H1 (cell line): ENCODE measurements around the gene PTCRA.
"Not testable (repeated sequence)": the region's sequence is repeated elsewhere in the genome, so short reads cannot be mapped to it uniquely, and the experiment has no call there.

Experiments
- EGR1 ChIP-seq: IDR thresholded peaks from 2 replicates; pipeline ENCODE4 v1.6.1; 2011; ENCODE audit warnings: low read depth, low read length, borderline replicate concordance
- POLR2A ChIP-seq, 2 experiments: IDR thresholded peaks; 1 replicate in 1 of 2; 2 replicates in 1 of 2; pipeline ENCODE4 v1.6.1; 2011; ENCODE audit warnings: low read depth in 2 of 2, low read length in 2 of 2, mild to moderate bottlenecking in 2 of 2; ENCODE audit errors: control extremely low read depth in 1 of 2
- RAD21 ChIP-seq, 2 experiments: IDR thresholded peaks in 1 of 2; conservative IDR thresholded peaks in 1 of 2; 2 replicates each; pipeline ENCODE4 v1.6.1; 2011; ENCODE audit warnings: low read depth in 2 of 2, low read length in 2 of 2, improper control_type of control experiment in 1 of 2, inconsistent platforms in 1 of 2, mild to moderate bottlenecking in 1 of 2, moderate library complexity in 1 of 2
- TF ChIP-seq, protein P1 (sequence below), 3 experiments: IDR thresholded peaks; 1 replicate in 2 of 3; 2 replicates in 1 of 3; pipeline versions ENCODE4 v1.5.1 to v1.6.1; 2011; ENCODE audit warnings: low read length in 3 of 3, mild to moderate bottlenecking in 3 of 3, inconsistent platforms in 2 of 3, low read depth in 1 of 3, moderate library complexity in 1 of 3; ENCODE audit not compliant: insufficient read depth in 1 of 3; ENCODE audit errors: control extremely low read depth in 1 of 3

DNA sequence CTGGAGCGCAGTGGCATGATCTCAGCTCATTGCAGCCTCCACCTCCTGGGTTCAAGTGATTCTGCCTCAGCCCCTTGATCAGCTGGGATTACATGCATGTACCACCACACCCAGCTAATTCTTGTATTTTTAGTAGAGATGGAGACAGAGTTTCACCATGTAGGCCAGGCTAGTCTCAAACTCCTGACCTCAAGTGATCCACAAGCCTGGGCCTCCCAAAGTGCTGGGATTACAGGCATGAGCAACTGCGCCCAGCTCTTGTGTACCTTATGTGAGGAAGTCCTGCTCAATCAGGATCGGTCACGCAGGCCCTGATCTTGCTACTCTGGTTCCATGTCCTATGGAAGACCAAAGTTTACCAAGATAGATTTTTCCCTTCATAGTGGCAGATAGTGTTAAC lies 27.7 kb upstream of the PTCRA start:
- TF ChIP-seq, protein P1, sequence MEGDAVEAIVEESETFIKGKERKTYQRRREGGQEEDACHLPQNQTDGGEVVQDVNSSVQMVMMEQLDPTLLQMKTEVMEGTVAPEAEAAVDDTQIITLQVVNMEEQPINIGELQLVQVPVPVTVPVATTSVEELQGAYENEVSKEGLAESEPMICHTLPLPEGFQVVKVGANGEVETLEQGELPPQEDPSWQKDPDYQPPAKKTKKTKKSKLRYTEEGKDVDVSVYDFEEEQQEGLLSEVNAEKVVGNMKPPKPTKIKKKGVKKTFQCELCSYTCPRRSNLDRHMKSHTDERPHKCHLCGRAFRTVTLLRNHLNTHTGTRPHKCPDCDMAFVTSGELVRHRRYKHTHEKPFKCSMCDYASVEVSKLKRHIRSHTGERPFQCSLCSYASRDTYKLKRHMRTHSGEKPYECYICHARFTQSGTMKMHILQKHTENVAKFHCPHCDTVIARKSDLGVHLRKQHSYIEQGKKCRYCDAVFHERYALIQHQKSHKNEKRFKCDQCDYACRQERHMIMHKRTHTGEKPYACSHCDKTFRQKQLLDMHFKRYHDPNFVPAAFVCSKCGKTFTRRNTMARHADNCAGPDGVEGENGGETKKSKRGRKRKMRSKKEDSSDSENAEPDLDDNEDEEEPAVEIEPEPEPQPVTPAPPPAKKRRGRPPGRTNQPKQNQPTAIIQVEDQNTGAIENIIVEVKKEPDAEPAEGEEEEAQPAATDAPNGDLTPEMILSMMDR (IDR thresholded peaks at IDR 0.05; ENCODE audit: control extremely low read depth in 1 of 3, insufficient read depth in 1 of 3, low read depth in 1 of 3, low read length in 3 of 3): not testable (repeated sequence)
- TF ChIP-seq POLR2A (IDR thresholded peaks at IDR 0.05; ENCODE audit: control extremely low read depth in 1 of 2, low read depth in 2 of 2, low read length in 2 of 2); EGR1; RAD21 (IDR thresholded peaks at IDR 0.05 in 1 of 2, conservative IDR thresholded peaks at IDR 0.05 in 1 of 2; ENCODE audit: low read depth in 2 of 2, low read length in 2 of 2): not testable (repeated sequence)
